Measurements from ENCODE around the gene GLI1. TPM values are rescaled to one million over a fixed set of nuclear protein-coding genes. Genes with fewer than 3 reads are reported as not detected.

The GLI1 gene
- total and polyA plus RNA-seq, 4 donors: 0.25 to 15.5 (median 2.3) TPM

GRCh38 chr12:57474862-57475261 is 15.3 kb downstream of the GLI1 start:
- 60 to 69% methylated on average over 7 of the region's 7 CpGs for WGBS, 2 donors
- H3K9me3 ChIP-seq (ENCODE audit: control insufficient read depth, low read length): no peaks in the 10 kb centered on the region
- intact Hi-C loops (cut with DNase I): no loop called here
- ATAC-seq (ENCODE audit: low FRiP score) (no peak), DNase-seq (no peak)
- H3K36me3 ChIP-seq (ENCODE audit: control insufficient read depth in 1 of 2, insufficient read depth in 2 of 2, low read length in 1 of 2): no peaks in the 10 kb centered on the region
- no peaks in the 10 kb centered on the region for H3K27me3 ChIP-seq (ENCODE audit: control insufficient read depth in 1 of 2, insufficient read depth in 2 of 2, low read length in 1 of 2)
- no peak overlapping the region for H3K4me3 ChIP-seq (ENCODE audit: low read length in 2 of 2)
- H3K4me1 ChIP-seq (ENCODE audit: control insufficient read depth in 1 of 2, insufficient read depth in 2 of 2, low read length in 2 of 2): no peaks in the 10 kb centered on the region
- no peak overlapping the region for H3K27ac ChIP-seq (ENCODE audit: low read depth in 1 of 2, low read length in 2 of 2)

- Histone ChIP-seq H3K27me3 (ENCODE audit: control insufficient read depth in 1 of 2, insufficient read depth in 2 of 2, low read length in 1 of 2) (no peaks in the 10 kb centered on the region), H3K9me3 (ENCODE audit: control insufficient read depth, low read length) (no peaks in the 10 kb centered on the region), H3K4me3 (ENCODE audit: low read length in 2 of 2) (peak overlapping the region in 1 of 2 donors; percentile 3), H3K27ac (ENCODE audit: low read depth in 1 of 2, low read length in 2 of 2) (no peak overlapping the region), H3K36me3 (ENCODE audit: control insufficient read depth in 1 of 2, insufficient read depth in 2 of 2, low read length in 1 of 2) (no peaks in the 10 kb centered on the region), H3K4me1 (ENCODE audit: control insufficient read depth in 1 of 2, insufficient read depth in 2 of 2, low read length in 2 of 2) (no peaks in the 10 kb centered on the region)
- DNase-seq: peak in 1 of 2 donors; percentile 75
- ATAC-seq (ENCODE audit: low FRiP score): peak; percentile 49
- intact Hi-C loops (cut with DNase I): no loop called here
- WGBS, 2 donors: 4 to 5% methylated on average over 82 to 84 of the region's 84 CpGs
Observed at GRCh38 chr12:57475271-57476161, 15.9 kb downstream of the GLI1 start.

GRCh38 chr12:57476162-57476992 is 16.8 kb downstream of the GLI1 start:
- Histone ChIP-seq H3K27me3 (ENCODE audit: control insufficient read depth in 1 of 2, insufficient read depth in 2 of 2, low read length in 1 of 2) (no peaks in the 10 kb centered on the region), H3K9me3 (ENCODE audit: control insufficient read depth, low read length) (no peaks in the 10 kb centered on the region), H3K27ac (ENCODE audit: low read depth in 1 of 2, low read length in 2 of 2) (no peak overlapping the region), H3K36me3 (ENCODE audit: control insufficient read depth in 1 of 2, insufficient read depth in 2 of 2, low read length in 1 of 2) (no peaks in the 10 kb centered on the region), H3K4me3 (ENCODE audit: low read length in 2 of 2) (no peak overlapping the region), H3K4me1 (ENCODE audit: control insufficient read depth in 1 of 2, insufficient read depth in 2 of 2, low read length in 2 of 2) (no peaks in the 10 kb centered on the region)
- intact Hi-C loops (cut with DNase I): no loop called here
- ATAC-seq (ENCODE audit: low FRiP score): peak; percentile 12
- 26 to 27% methylated on average over 27 to 29 of the region's 29 CpGs for whole genome bisulfite sequencing, 2 donors
- DNase-seq: peak; percentile 66 to 81

GRCh38 chr12:57476993-57477709 is 17.6 kb downstream of the GLI1 start:
- H3K9me3 ChIP-seq (ENCODE audit: control insufficient read depth, low read length): no peaks in the 10 kb centered on the region
- no peak overlapping the region for H3K4me3 ChIP-seq (ENCODE audit: low read length in 2 of 2)
- DNase-seq (peak in 1 of 2 donors; percentile 68), ATAC-seq (ENCODE audit: low FRiP score) (no peak)
- intact Hi-C loops (cut with DNase I): no loop called here
- no peak overlapping the region for H3K27ac ChIP-seq (ENCODE audit: low read depth in 1 of 2, low read length in 2 of 2)
- no peaks in the 10 kb centered on the region for H3K4me1 ChIP-seq (ENCODE audit: control insufficient read depth in 1 of 2, insufficient read depth in 2 of 2, low read length in 2 of 2)
- no peaks in the 10 kb centered on the region for H3K36me3 ChIP-seq (ENCODE audit: control insufficient read depth in 1 of 2, insufficient read depth in 2 of 2, low read length in 1 of 2)
- no peaks in the 10 kb centered on the region for H3K27me3 ChIP-seq (ENCODE audit: control insufficient read depth in 1 of 2, insufficient read depth in 2 of 2, low read length in 1 of 2)
- WGBS, 2 donors: 79 to 87% methylated on average over 13 to 15 of the region's 15 CpGs

- Histone ChIP-seq H3K4me1 (ENCODE audit: control insufficient read depth in 1 of 2, insufficient read depth in 2 of 2, low read length in 2 of 2) (no peaks in the 10 kb centered on the region), H3K27ac (ENCODE audit: low read depth in 1 of 2, low read length in 2 of 2) (no peak overlapping the region), H3K36me3 (ENCODE audit: control insufficient read depth in 1 of 2, insufficient read depth in 2 of 2, low read length in 1 of 2) (no peaks in the 10 kb centered on the region), H3K9me3 (ENCODE audit: control insufficient read depth, low read length) (no peaks in the 10 kb centered on the region), H3K4me3 (ENCODE audit: low read length in 2 of 2) (no peak overlapping the region), H3K27me3 (ENCODE audit: control insufficient read depth in 1 of 2, insufficient read depth in 2 of 2, low read length in 1 of 2) (no peaks in the 10 kb centered on the region)
- DNase-seq (peak in 1 of 2 donors; percentile 73), ATAC-seq (ENCODE audit: low FRiP score) (peak; percentile 33)
- intact Hi-C loops (cut with DNase I): no loop called here
- 76 to 78% methylated on average over 12 of the region's 12 CpGs for WGBS, 2 donors
Observed at GRCh38 chr12:57477710-57478681, 18.4 kb downstream of the GLI1 start.

- ATAC-seq (ENCODE audit: low FRiP score) (no peak), DNase-seq (peak in 1 of 2 donors; percentile 46)
- intact Hi-C loops (cut with DNase I): no loop called here
- H3K4me3 ChIP-seq (ENCODE audit: low read length in 2 of 2): no peak overlapping the region
- no peaks in the 10 kb centered on the region for H3K4me1 ChIP-seq (ENCODE audit: control insufficient read depth in 1 of 2, insufficient read depth in 2 of 2, low read length in 2 of 2)
- H3K27ac ChIP-seq (ENCODE audit: low read depth in 1 of 2, low read length in 2 of 2): no peak overlapping the region
- H3K27me3 ChIP-seq (ENCODE audit: control insufficient read depth in 1 of 2, insufficient read depth in 2 of 2, low read length in 1 of 2): no peaks in the 10 kb centered on the region
- H3K9me3 ChIP-seq (ENCODE audit: control insufficient read depth, low read length): no peaks in the 10 kb centered on the region
- no peaks in the 10 kb centered on the region for H3K36me3 ChIP-seq (ENCODE audit: control insufficient read depth in 1 of 2, insufficient read depth in 2 of 2, low read length in 1 of 2)
- WGBS, 2 donors: 87 to 90% methylated on average over 10 of the region's 10 CpGs
Observed at GRCh38 chr12:57479043-57479375, 19.4 kb downstream of the GLI1 start.

- Histone ChIP-seq H3K36me3 (ENCODE audit: control insufficient read depth in 1 of 2, insufficient read depth in 2 of 2, low read length in 1 of 2) (no peaks in the 10 kb centered on the region), H3K9me3 (ENCODE audit: control insufficient read depth, low read length) (no peaks in the 10 kb centered on the region), H3K27me3 (ENCODE audit: control insufficient read depth in 1 of 2, insufficient read depth in 2 of 2, low read length in 1 of 2) (no peaks in the 10 kb centered on the region), H3K27ac (ENCODE audit: low read depth in 1 of 2, low read length in 2 of 2) (no peak within 1 kb of the TSS), H3K4me3 (ENCODE audit: low read length in 2 of 2) (no peak within 1 kb of the TSS), H3K4me1 (ENCODE audit: control insufficient read depth in 1 of 2, insufficient read depth in 2 of 2, low read length in 2 of 2) (no peaks in the 10 kb centered on the region)
- ATAC-seq (ENCODE audit: low FRiP score): no peak
- DNase-seq: peak in 1 of 2 donors; percentile 37
- 67 to 74% methylated on average over 6 of the region's 6 CpGs for WGBS, 2 donors
- intact Hi-C loops (cut with DNase I): no loop called here
Observed at GRCh38 chr12:57479376-57480115, 20.0 kb downstream of the GLI1 start, which contains the start of gene ARHGAP9. Gene ARHGAP9, minus strand, starts transcription at chr12:57479866. Its CDS starts 460 bp downstream, at chr12:57479406.

Data from aorta (tissue), 5 donors.